ENCODE results near the gene CAMK1G. TPM values are rescaled to one million over a fixed set of nuclear protein-coding genes. Genes with fewer than 3 reads are reported as not detected.

The CAMK1G gene
- polyA plus RNA-seq, 1 of the 3 experiments (the other 2 are of a cell fraction): 15.1 TPM

DNA sequence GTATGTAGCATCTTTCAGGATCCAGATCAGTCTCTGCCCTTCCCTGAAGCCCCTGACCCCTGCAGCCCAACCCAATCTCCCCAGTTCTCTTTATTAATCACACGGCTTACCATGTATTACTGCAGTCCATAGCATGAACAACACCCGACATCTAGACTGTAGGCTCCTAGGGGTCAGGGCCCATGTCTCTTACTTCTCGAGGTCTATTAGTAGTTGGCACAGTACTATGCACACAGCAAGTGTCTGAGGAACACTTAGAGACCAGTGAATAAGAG, 27.1 kb downstream of the CAMK1G start:
- no peaks in the 10 kb centered on the region for H4K20me1 ChIP-seq (ENCODE audit: insufficient read depth)
- H3K27ac ChIP-seq (ENCODE audit: low read depth in 2 of 2, low read length in 1 of 2): no peak overlapping the region
- no peak overlapping the region for H3K4me3 ChIP-seq (ENCODE audit: low read depth in 2 of 2, low read length in 1 of 2)
- ChIA-PET POLR2A (no interaction called here), CTCF (interaction anchor here (1.5 to 6.9 kb wide), 5 partner anchors 9 to 44 kb away, joined by 3 to 43 read pairs (median 16); no protein-coding TSS in a partner anchor)
- no peaks in the 10 kb centered on the region for H3K9me3 ChIP-seq
- H3F3A ChIP-seq (replicated peaks; ENCODE audit: insufficient read depth): peaks cover 4% of the 10 kb centered on the region
- peaks cover 0 to 8% of the 10 kb centered on the region in 2 experiments; a peak in 2 of 4 replicates for H3K4me1 ChIP-seq (ENCODE audit: control insufficient read depth in 1 of 2, insufficient read depth in 2 of 2, low read depth in 1 of 2, low read length in 1 of 2)
- 71% methylated on average over 3 of the region's 3 CpGs for WGBS (ENCODE audit: low lambda C conversion rate)
- DNase-seq: no peak
- H3K27me3 ChIP-seq (ENCODE audit: insufficient read depth): no peaks in the 10 kb centered on the region
- no peak overlapping the region for H2AFZ ChIP-seq (ENCODE audit: low read depth)
- no peak overlapping the region for H3K9ac ChIP-seq
- H3K9me2 ChIP-seq: no peaks in the 10 kb centered on the region
- no peak for TF ChIP-seq TEAD4 (IDR thresholded peaks at IDR 0.05; ENCODE audit: borderline replicate concordance, insufficient read depth)
- no peak for TF ChIP-seq FOXJ3 (CRISPR knock-in tag; IDR thresholded peaks at IDR 0.05)
- TF ChIP-seq, protein P1, sequence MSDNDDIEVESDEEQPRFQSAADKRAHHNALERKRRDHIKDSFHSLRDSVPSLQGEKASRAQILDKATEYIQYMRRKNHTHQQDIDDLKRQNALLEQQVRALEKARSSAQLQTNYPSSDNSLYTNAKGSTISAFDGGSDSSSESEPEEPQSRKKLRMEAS (IDR thresholded peaks at IDR 0.05; ENCODE audit: low read depth): no peak
- TF ChIP-seq, protein P2, sequence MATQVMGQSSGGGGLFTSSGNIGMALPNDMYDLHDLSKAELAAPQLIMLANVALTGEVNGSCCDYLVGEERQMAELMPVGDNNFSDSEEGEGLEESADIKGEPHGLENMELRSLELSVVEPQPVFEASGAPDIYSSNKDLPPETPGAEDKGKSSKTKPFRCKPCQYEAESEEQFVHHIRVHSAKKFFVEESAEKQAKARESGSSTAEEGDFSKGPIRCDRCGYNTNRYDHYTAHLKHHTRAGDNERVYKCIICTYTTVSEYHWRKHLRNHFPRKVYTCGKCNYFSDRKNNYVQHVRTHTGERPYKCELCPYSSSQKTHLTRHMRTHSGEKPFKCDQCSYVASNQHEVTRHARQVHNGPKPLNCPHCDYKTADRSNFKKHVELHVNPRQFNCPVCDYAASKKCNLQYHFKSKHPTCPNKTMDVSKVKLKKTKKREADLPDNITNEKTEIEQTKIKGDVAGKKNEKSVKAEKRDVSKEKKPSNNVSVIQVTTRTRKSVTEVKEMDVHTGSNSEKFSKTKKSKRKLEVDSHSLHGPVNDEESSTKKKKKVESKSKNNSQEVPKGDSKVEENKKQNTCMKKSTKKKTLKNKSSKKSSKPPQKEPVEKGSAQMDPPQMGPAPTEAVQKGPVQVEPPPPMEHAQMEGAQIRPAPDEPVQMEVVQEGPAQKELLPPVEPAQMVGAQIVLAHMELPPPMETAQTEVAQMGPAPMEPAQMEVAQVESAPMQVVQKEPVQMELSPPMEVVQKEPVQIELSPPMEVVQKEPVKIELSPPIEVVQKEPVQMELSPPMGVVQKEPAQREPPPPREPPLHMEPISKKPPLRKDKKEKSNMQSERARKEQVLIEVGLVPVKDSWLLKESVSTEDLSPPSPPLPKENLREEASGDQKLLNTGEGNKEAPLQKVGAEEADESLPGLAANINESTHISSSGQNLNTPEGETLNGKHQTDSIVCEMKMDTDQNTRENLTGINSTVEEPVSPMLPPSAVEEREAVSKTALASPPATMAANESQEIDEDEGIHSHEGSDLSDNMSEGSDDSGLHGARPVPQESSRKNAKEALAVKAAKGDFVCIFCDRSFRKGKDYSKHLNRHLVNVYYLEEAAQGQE (IDR thresholded peaks at IDR 0.05; ENCODE audit: low read depth, low read length): no peak
- TF ChIP-seq FOXM1 (IDR thresholded peaks at IDR 0.05; ENCODE audit: low read depth): no peak
- TF ChIP-seq FOSL2 (IDR thresholded peaks at IDR 0.05; ENCODE audit: borderline replicate concordance, low read depth): no peak
- no peak overlapping the region for H3K4me2 ChIP-seq
- peaks cover 5 to 61% of the 10 kb centered on the region in 2 experiments for H3K36me3 ChIP-seq (replicated peaks in 1 of 2; ENCODE audit: control insufficient read depth in 1 of 2, insufficient read depth in 2 of 2, low read length in 1 of 2)
- no peaks in the 10 kb centered on the region for H3K79me2 ChIP-seq (ENCODE audit: insufficient read depth)

DNA sequence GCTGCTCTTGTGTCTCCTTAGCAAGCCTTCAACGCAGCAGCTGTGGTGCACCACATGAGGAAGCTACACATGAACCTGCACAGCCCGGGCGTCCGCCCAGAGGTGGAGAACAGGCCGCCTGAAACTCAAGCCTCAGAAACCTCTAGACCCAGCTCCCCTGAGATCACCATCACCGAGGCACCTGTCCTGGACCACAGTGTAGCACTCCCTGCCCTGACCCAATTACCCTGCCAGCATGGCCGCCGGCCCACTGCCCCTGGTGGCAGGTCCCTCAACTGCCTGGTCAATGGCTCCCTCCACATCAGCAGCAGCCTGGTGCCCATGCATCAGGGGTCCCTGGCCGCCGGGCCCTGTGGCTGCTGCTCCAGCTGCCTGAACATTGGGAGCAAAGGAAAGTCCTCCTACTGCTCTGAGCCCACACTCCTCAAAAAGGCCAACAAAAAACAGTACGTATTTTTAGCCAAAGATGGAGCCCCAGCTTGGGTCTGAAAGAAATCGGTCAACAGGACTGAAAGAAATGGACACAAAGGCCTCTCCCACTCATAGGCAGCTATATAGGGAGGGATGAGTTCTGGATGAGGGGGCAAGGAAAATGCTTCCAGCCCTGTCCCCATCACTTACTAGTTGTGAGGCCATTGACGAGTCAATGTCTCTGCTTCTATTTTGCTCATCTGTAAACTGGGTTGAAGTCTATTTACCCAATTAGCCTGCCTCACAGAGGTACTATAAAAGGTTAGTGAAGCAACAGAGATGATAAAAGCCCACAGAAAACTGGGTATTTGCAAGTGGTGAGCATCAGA, 28.5 kb downstream of the CAMK1G start:
- POLR2A ChIA-PET: no interaction called here
- 91% methylated on average over 12 of the region's 13 CpGs for WGBS (ENCODE audit: low lambda C conversion rate)
- TF ChIP-seq MEF2A (IDR thresholded peaks at IDR 0.05; ENCODE audit: borderline replicate concordance, low read depth): no peak
- no peak for TF ChIP-seq RCOR1 (IDR thresholded peaks at IDR 0.05; ENCODE audit: low read length)
- TF ChIP-seq CHD2 (IDR thresholded peaks at IDR 0.05; ENCODE audit: low read length, partially characterized antibody): no peak
- TF ChIP-seq RAD21 (IDR thresholded peaks at IDR 0.05; ENCODE audit: low read length): no peak
- TF ChIP-seq FOXM1 (IDR thresholded peaks at IDR 0.05; ENCODE audit: low read depth): no peak
- no peak for TF ChIP-seq NFIC (IDR thresholded peaks at IDR 0.05; ENCODE audit: borderline replicate concordance)
- no peak for TF ChIP-seq GATA2 (CRISPR knock-in tag; IDR thresholded peaks at IDR 0.05)
- TF ChIP-seq TEAD4 (IDR thresholded peaks at IDR 0.05; ENCODE audit: borderline replicate concordance, insufficient read depth): no peak
- TF ChIP-seq, protein P1 (IDR thresholded peaks at IDR 0.05; ENCODE audit: low read depth): no peak
- TF ChIP-seq, protein P3, sequence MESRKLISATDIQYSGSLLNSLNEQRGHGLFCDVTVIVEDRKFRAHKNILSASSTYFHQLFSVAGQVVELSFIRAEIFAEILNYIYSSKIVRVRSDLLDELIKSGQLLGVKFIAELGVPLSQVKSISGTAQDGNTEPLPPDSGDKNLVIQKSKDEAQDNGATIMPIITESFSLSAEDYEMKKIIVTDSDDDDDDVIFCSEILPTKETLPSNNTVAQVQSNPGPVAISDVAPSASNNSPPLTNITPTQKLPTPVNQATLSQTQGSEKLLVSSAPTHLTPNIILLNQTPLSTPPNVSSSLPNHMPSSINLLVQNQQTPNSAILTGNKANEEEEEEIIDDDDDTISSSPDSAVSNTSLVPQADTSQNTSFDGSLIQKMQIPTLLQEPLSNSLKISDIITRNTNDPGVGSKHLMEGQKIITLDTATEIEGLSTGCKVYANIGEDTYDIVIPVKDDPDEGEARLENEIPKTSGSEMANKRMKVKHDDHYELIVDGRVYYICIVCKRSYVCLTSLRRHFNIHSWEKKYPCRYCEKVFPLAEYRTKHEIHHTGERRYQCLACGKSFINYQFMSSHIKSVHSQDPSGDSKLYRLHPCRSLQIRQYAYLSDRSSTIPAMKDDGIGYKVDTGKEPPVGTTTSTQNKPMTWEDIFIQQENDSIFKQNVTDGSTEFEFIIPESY (IDR thresholded peaks at IDR 0.05; ENCODE audit: borderline replicate concordance, low read depth): no peak
- no peak for TF ChIP-seq RFX5 (IDR thresholded peaks at IDR 0.05; ENCODE audit: low read length)
- TF ChIP-seq, protein P4, sequence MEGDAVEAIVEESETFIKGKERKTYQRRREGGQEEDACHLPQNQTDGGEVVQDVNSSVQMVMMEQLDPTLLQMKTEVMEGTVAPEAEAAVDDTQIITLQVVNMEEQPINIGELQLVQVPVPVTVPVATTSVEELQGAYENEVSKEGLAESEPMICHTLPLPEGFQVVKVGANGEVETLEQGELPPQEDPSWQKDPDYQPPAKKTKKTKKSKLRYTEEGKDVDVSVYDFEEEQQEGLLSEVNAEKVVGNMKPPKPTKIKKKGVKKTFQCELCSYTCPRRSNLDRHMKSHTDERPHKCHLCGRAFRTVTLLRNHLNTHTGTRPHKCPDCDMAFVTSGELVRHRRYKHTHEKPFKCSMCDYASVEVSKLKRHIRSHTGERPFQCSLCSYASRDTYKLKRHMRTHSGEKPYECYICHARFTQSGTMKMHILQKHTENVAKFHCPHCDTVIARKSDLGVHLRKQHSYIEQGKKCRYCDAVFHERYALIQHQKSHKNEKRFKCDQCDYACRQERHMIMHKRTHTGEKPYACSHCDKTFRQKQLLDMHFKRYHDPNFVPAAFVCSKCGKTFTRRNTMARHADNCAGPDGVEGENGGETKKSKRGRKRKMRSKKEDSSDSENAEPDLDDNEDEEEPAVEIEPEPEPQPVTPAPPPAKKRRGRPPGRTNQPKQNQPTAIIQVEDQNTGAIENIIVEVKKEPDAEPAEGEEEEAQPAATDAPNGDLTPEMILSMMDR (IDR thresholded peaks at IDR 0.05): no peak
- TF ChIP-seq FOSL2 (IDR thresholded peaks at IDR 0.05; ENCODE audit: borderline replicate concordance, low read depth): no peak
- TF ChIP-seq, protein P5, sequence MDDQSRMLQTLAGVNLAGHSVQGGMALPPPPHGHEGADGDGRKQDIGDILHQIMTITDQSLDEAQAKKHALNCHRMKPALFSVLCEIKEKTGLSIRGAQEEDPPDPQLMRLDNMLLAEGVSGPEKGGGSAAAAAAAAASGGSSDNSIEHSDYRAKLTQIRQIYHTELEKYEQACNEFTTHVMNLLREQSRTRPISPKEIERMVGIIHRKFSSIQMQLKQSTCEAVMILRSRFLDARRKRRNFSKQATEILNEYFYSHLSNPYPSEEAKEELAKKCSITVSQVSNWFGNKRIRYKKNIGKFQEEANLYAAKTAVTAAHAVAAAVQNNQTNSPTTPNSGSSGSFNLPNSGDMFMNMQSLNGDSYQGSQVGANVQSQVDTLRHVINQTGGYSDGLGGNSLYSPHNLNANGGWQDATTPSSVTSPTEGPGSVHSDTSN (IDR thresholded peaks at IDR 0.05): no peak

More for the DNA sequence above, 28.5 kb downstream of the CAMK1G start:
- no peaks in the 10 kb centered on the region for H3K79me2 ChIP-seq (ENCODE audit: insufficient read depth)
- peaks cover 5 to 58% of the 10 kb centered on the region in 2 experiments for H3K36me3 ChIP-seq (replicated peaks in 1 of 2; ENCODE audit: control insufficient read depth in 1 of 2, insufficient read depth in 2 of 2, low read length in 1 of 2)
- H2AFZ ChIP-seq (ENCODE audit: low read depth): no peak overlapping the region
- no peak overlapping the region for H3K4me3 ChIP-seq (ENCODE audit: low read depth in 2 of 2, low read length in 1 of 2)
- DNase-seq: no peak
- H3K4me1 ChIP-seq (ENCODE audit: control insufficient read depth in 1 of 2, insufficient read depth in 2 of 2, low read depth in 1 of 2, low read length in 1 of 2): peaks cover 0 to 3% of the 10 kb centered on the region in 2 experiments; a peak in 1 of 4 replicates
- H3K27me3 ChIP-seq (ENCODE audit: insufficient read depth): no peaks in the 10 kb centered on the region
- H3F3A ChIP-seq (replicated peaks; ENCODE audit: insufficient read depth): no peaks in the 10 kb centered on the region
- H3K27ac ChIP-seq (ENCODE audit: low read depth in 2 of 2, low read length in 1 of 2): no peak overlapping the region
- H4K20me1 ChIP-seq (ENCODE audit: insufficient read depth): no peaks in the 10 kb centered on the region
- no peaks in the 10 kb centered on the region for H3K9me2 ChIP-seq
- H3K9me3 ChIP-seq: no peaks in the 10 kb centered on the region
- CTCF ChIA-PET: interaction anchor here (0.7 to 6.9 kb wide), 9 partner anchors 11 to 46 kb away, joined by 3 to 43 read pairs (median 4); no protein-coding TSS in a partner anchor
- H3K9ac ChIP-seq: no peak overlapping the region
- no peak overlapping the region for H3K4me2 ChIP-seq

All from SK-N-SH (cell line).